HAP-1 (cell line): ENCODE data around the gene HIPK2.

ENCODE experiments used
- DNase-seq, 2 experiments: peaks; one replicate each; pipeline ENCODE4 v3.0.0-alpha.2; 2016 to 2020; ENCODE audit warnings: low spot score in 2 of 2
- H3K27me3 ChIP-seq: fragments of 250-450 bp; sonication (Bioruptor Pico); 2 replicates; pipeline ENCODE4 v1.5.1; 2020; ENCODE audit warnings: low read depth, mild to moderate bottlenecking, moderate library complexity
- H3K36me3 ChIP-seq: fragments of 250-450 bp; sonication (Bioruptor Pico); replicated peaks from 2 replicates; pipeline ENCODE4 v1.5.1; 2020; ENCODE audit warnings: mild to moderate bottlenecking
- H3K4me1 ChIP-seq: fragments of 250-450 bp; sonication (Bioruptor Pico); 2 replicates; pipeline ENCODE4 v1.5.1; 2020; ENCODE audit warnings: mild to moderate bottlenecking
- H3K4me3 ChIP-seq: fragments of 250-450 bp; sonication (Bioruptor Pico); 2 replicates; pipeline ENCODE4 v1.5.1; 2020; ENCODE audit warnings: mild to moderate bottlenecking, moderate library complexity
- H3K9me3 ChIP-seq: fragments of 250-450 bp; sonication (Bioruptor Pico); 2 replicates; pipeline ENCODE4 v1.5.1; 2020; ENCODE audit warnings: mild to moderate bottlenecking, moderate library complexity
- in situ Hi-C: fragments of 300-500 bp; cut with MboI; formaldehyde crosslinking; loops from 3 replicates; pipeline ENCODE4 v1.14.3; 2020; ENCODE audit warnings: low sequenced_read_pairs, inconsistent platforms, mixed read lengths

Gene HIPK2

GRCh38 chr7:139807009-139807408, 29.2 kb upstream of the HIPK2 start:
- no peaks in the 10 kb centered on the region for H3K4me1 ChIP-seq
- no peaks in the 10 kb centered on the region; the same call in 1 of the 2 replicates for H3K27me3 ChIP-seq
- in situ Hi-C loops: no loop called here
- DNase-seq: no peak
- H3K36me3 ChIP-seq: no peaks in the 10 kb centered on the region
- no peak overlapping the region for H3K4me3 ChIP-seq
- H3K9me3 ChIP-seq: peaks cover 3% of the 10 kb centered on the region; the same call in 1 of the 2 replicates

GRCh38 chr7:139804571-139804970, 26.8 kb upstream of the HIPK2 start:
- DNase-seq: no peak
- Histone ChIP-seq H3K36me3 (no peaks in the 10 kb centered on the region), H3K4me3 (no peak overlapping the region), H3K4me1 (no peaks in the 10 kb centered on the region), H3K27me3 (no peaks in the 10 kb centered on the region), H3K9me3 (peaks cover 3% of the 10 kb centered on the region; the same call in 1 of the 2 replicates)
- in situ Hi-C loops: no loop called here

GRCh38 chr7:139799586-139799985, 21.8 kb upstream of the HIPK2 start:
- H3K9me3 ChIP-seq: peaks cover 3% of the 10 kb centered on the region; the same call in 1 of the 2 replicates
- no peaks in the 10 kb centered on the region for H3K36me3 ChIP-seq
- in situ Hi-C loops: no loop called here
- no peaks in the 10 kb centered on the region for H3K4me1 ChIP-seq
- no peaks in the 10 kb centered on the region for H3K27me3 ChIP-seq
- DNase-seq: no peak
- H3K4me3 ChIP-seq: no peak overlapping the region

GRCh38 chr7:139798892-139799291, 21.1 kb upstream of the HIPK2 start:
- Histone ChIP-seq H3K4me1 (no peaks in the 10 kb centered on the region), H3K36me3 (no peaks in the 10 kb centered on the region), H3K4me3 (no peak overlapping the region), H3K27me3 (no peaks in the 10 kb centered on the region), H3K9me3 (peaks cover 3% of the 10 kb centered on the region; the same call in 1 of the 2 replicates)
- no peak for DNase-seq
- in situ Hi-C loops: no loop called here

- no peak for DNase-seq
- Histone ChIP-seq H3K4me1 (no peaks in the 10 kb centered on the region), H3K4me3 (no peak overlapping the region), H3K9me3 (peaks cover 3% of the 10 kb centered on the region; the same call in 1 of the 2 replicates), H3K36me3 (no peaks in the 10 kb centered on the region), H3K27me3 (no peaks in the 10 kb centered on the region)
- in situ Hi-C loops: no loop called here
These were observed 20.4 kb upstream of the HIPK2 start for GRCh38 chr7:139798221-139798620.

GRCh38 chr7:139797607-139798006, 19.8 kb upstream of the HIPK2 start:
- in situ Hi-C loops: no loop called here

GRCh38 chr7:139791316-139791715, 13.5 kb upstream of the HIPK2 start:
- Histone ChIP-seq H3K4me3 (no peak overlapping the region), H3K9me3 (no peaks in the 10 kb centered on the region), H3K36me3 (no peaks in the 10 kb centered on the region), H3K4me1 (no peaks in the 10 kb centered on the region), H3K27me3 (no peaks in the 10 kb centered on the region)
- in situ Hi-C loops: no loop called here
- DNase-seq: no peak

More at GRCh38 chr7:139797607-139798006, 19.8 kb upstream of the HIPK2 start:
- H3K4me1 ChIP-seq: no peaks in the 10 kb centered on the region
- no peaks in the 10 kb centered on the region for H3K9me3 ChIP-seq
- H3K36me3 ChIP-seq: no peaks in the 10 kb centered on the region
- H3K27me3 ChIP-seq: no peaks in the 10 kb centered on the region
- no peak overlapping the region for H3K4me3 ChIP-seq
- no peak for DNase-seq

GRCh38 chr7:139784648-139785047, 6.8 kb upstream of the HIPK2 start:
- no peak for DNase-seq
- no peaks in the 10 kb centered on the region for H3K36me3 ChIP-seq
- no peaks in the 10 kb centered on the region for H3K9me3 ChIP-seq
- H3K4me3 ChIP-seq: no peak overlapping the region
- H3K27me3 ChIP-seq: no peaks in the 10 kb centered on the region
- peaks cover 10% of the 10 kb centered on the region for H3K4me1 ChIP-seq
- in situ Hi-C loops: no loop called here

GRCh38 chr7:139783647-139784385, 6.0 kb upstream of the HIPK2 start:
- Histone ChIP-seq H3K9me3 (no peaks in the 10 kb centered on the region), H3K4me1 (peaks cover 11% of the 10 kb centered on the region), H3K4me3 (no peak overlapping the region), H3K27me3 (no peaks in the 10 kb centered on the region), H3K36me3 (no peaks in the 10 kb centered on the region)
- in situ Hi-C loops: no loop called here
- peak in 1 of 2 experiments; percentile 24 for DNase-seq

- in situ Hi-C loops: no loop called here
- H3K27me3 ChIP-seq: no peaks in the 10 kb centered on the region
These were observed 5.1 kb upstream of the HIPK2 start for GRCh38 chr7:139782932-139783331.

GRCh38 chr7:139777133-139777891, 486 bp downstream of the HIPK2 start:
- Histone ChIP-seq H3K4me3 (peak overlapping the region; percentile 70), H3K27me3 (no peaks in the 10 kb centered on the region), H3K4me1 (peaks cover 3% of the 10 kb centered on the region; the same call in 1 of the 2 replicates), H3K36me3 (no peaks in the 10 kb centered on the region), H3K9me3 (no peaks in the 10 kb centered on the region)
- in situ Hi-C loops: no loop called here
- DNase-seq: peak in 1 of 2 experiments; percentile 52

More at GRCh38 chr7:139782932-139783331, 5.1 kb upstream of the HIPK2 start:
- no peaks in the 10 kb centered on the region for H3K9me3 ChIP-seq
- DNase-seq: peak; percentile 23 to 25
- H3K36me3 ChIP-seq: no peaks in the 10 kb centered on the region
- H3K4me1 ChIP-seq: peaks cover 13% of the 10 kb centered on the region
- H3K4me3 ChIP-seq: no peak overlapping the region

- DNase-seq: peak; percentile 31 to 47
- H3K9me3 ChIP-seq: no peaks in the 10 kb centered on the region
- no peaks in the 10 kb centered on the region for H3K27me3 ChIP-seq
- H3K36me3 ChIP-seq: no peaks in the 10 kb centered on the region
- peak overlapping the region; percentile 70 for H3K4me3 ChIP-seq
- in situ Hi-C loops: no loop called here
- H3K4me1 ChIP-seq: peaks cover 3% of the 10 kb centered on the region; the same call in 1 of the 2 replicates
These were observed 1.2 kb downstream of the HIPK2 start for GRCh38 chr7:139776486-139777132.

- Histone ChIP-seq H3K36me3 (no peaks in the 10 kb centered on the region), H3K4me3 (peak overlapping the region; percentile 70), H3K9me3 (no peaks in the 10 kb centered on the region), H3K27me3 (no peaks in the 10 kb centered on the region), H3K4me1 (peaks cover 3% of the 10 kb centered on the region; the same call in 1 of the 2 replicates)
- peak; percentile 77 for DNase-seq
- in situ Hi-C loops: no loop called here
These were observed 1.9 kb downstream of the HIPK2 start for GRCh38 chr7:139775829-139776266.
